Left ventricle myocardium inferior (tissue), 1 donor: ENCODE results near the gene RNU7-1. TPM values are rescaled to one million over a fixed set of nuclear protein-coding genes. Genes with fewer than 3 reads are reported as not detected.

Experiments
- DNase-seq: peaks from one replicate; pipeline ENCODE4 v3.0.0-alpha.2; 2020
- H3K27ac ChIP-seq: fragments of 200-600 bp; replicated peaks from 2 replicates; pipeline ENCODE4 v1.8.0; 2021
- H3K27me3 ChIP-seq: fragments of 200-600 bp; 2 replicates; pipeline ENCODE4 v1.8.0; 2021; ENCODE audit warnings: low read depth
- H3K36me3 ChIP-seq: fragments of 200-600 bp; 2 replicates; pipeline ENCODE4 v1.8.0; 2021
- H3K4me1 ChIP-seq: fragments of 200-600 bp; 2 replicates; pipeline ENCODE4 v1.8.0; 2021
- H3K4me3 ChIP-seq: fragments of 200-600 bp; 2 replicates; pipeline ENCODE4 v1.8.0; 2021; ENCODE audit warnings: mild to moderate bottlenecking, moderate library complexity
- H3K9me3 ChIP-seq: fragments of 200-600 bp; replicated peaks from 2 replicates; pipeline ENCODE4 v1.8.0; 2021
- intact Hi-C: fragments of 100-400 bp; cut with micrococcal nuclease; formaldehyde crosslinking; loops from one replicate; pipeline ENCODE4 v1.11.0; 2022
- total RNA-seq: library from RNA; stranded (reverse); fragmentation: NEBNext Ultra II Directional; extraction: Animal tissue kit (Norgen Biotek cat#: 25700); gene quantifications from one replicate; pipeline ENCODE4 v1.2.1, GENCODE V29; 2021
- TF ChIP-seq, protein P1 (sequence below): fragments of 200-600 bp; IDR thresholded peaks from 2 replicates; pipeline ENCODE4 v1.8.0; 2021; ENCODE audit warnings: antibody characterized with exemption, mild to moderate bottlenecking, borderline replicate concordance
- donor health status: DM: no; HTN: yes; CAD: no; lungs with severe emphysema.

The RNU7-1 gene
- total RNA-seq, 1 donor from 2014 or later, result not detected

DNA sequence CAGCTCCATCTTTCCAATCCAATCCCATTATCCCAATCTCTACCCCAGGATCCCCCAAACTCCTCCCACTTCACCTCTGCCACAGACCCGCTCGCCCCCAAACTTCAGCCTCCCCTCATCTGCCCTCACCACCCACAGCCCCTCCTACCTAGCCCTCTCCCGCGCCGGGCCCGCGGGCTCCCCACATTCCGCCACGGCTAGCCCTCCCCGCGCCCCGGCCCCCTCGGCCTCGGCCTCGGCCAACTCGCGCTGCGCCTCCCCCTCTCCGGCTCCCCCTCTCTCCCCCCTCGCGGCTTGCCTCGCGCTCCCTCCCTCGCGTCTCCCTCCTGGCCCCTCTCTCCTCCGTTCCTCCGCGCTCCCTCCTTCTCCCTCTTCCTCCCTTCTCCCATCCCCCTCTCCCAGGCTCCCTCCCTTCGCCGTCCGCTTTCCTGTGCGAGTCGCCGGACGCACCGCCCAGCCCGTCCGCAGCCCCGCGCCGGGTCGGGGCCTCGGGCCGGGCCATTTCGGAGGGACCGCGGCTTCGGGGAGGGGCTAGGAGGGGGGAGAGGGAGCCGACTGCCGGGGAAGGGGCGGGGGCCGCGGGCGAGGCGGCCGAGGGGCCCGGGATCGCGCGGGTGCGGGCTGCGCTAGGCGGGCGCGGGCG lies 16.1 kb upstream of the RNU7-1 start, which contains the start of gene ATN1:
Gene ATN1, plus strand, starts transcription at position 581 of the 643 bp plus-strand sequence. CDS start 6,043 bp downstream, outside the sequence.
- H3K9me3 ChIP-seq, result no peaks in the 10 kb centered on the region
- peak; percentile 86 for DNase-seq
- TF ChIP-seq, protein P1, sequence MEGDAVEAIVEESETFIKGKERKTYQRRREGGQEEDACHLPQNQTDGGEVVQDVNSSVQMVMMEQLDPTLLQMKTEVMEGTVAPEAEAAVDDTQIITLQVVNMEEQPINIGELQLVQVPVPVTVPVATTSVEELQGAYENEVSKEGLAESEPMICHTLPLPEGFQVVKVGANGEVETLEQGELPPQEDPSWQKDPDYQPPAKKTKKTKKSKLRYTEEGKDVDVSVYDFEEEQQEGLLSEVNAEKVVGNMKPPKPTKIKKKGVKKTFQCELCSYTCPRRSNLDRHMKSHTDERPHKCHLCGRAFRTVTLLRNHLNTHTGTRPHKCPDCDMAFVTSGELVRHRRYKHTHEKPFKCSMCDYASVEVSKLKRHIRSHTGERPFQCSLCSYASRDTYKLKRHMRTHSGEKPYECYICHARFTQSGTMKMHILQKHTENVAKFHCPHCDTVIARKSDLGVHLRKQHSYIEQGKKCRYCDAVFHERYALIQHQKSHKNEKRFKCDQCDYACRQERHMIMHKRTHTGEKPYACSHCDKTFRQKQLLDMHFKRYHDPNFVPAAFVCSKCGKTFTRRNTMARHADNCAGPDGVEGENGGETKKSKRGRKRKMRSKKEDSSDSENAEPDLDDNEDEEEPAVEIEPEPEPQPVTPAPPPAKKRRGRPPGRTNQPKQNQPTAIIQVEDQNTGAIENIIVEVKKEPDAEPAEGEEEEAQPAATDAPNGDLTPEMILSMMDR, result no peak
- no peaks in the 10 kb centered on the region for H3K36me3 ChIP-seq
- intact Hi-C loops, result no loop called here
- H3K4me1 ChIP-seq, result peaks cover 80% of the 10 kb centered on the region
- peak within 1 kb of the TSS; percentile 97 for H3K27ac ChIP-seq
- peak within 1 kb of the TSS; percentile 92 for H3K4me3 ChIP-seq
- H3K27me3 ChIP-seq, result no peaks in the 10 kb centered on the region

DNA sequence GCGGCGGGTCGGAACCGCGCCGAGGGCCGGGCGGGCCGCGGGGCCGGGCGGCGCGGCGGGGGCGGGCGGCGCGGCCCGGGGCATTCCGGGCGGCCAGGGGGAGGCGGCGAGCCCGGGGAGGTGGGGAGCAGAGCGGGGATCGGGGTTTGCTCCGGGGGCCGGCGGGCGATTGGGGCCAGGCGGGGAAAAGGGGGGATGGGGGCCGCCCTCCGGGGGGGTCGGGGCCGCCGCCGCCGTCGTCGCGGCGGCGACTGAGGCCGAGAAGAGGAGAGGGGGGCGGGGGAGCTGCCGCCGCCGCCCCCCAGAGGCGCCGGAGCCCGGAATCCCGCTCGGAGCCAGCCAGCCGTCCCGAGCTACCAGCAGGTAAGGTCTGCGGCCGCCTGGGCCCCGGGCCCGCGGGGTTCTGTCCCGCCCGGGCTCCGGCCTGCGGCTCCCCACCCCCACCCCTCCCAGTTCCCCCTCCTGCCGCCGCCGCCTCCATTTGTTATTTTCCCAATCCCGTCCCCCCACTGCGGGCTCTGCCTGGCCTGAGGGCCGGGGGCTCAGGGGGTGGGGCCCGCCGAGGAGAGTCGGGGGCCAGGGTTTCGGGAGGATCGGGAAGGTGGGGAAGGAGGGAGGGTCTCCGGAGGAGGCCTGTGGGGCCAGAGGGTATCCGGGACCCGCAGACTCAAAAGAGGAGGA lies 15.5 kb upstream of the RNU7-1 start:
- Histone ChIP-seq H3K4me1 (peaks cover 87% of the 10 kb centered on the region), H3K27ac (peak overlapping the region; percentile 97), H3K9me3 (no peaks in the 10 kb centered on the region), H3K36me3 (no peaks in the 10 kb centered on the region), H3K27me3 (no peaks in the 10 kb centered on the region), H3K4me3 (peak overlapping the region; percentile 92)
- no peak for DNase-seq
- TF ChIP-seq, protein P1, result no peak
- intact Hi-C loops, result no loop called here

DNA sequence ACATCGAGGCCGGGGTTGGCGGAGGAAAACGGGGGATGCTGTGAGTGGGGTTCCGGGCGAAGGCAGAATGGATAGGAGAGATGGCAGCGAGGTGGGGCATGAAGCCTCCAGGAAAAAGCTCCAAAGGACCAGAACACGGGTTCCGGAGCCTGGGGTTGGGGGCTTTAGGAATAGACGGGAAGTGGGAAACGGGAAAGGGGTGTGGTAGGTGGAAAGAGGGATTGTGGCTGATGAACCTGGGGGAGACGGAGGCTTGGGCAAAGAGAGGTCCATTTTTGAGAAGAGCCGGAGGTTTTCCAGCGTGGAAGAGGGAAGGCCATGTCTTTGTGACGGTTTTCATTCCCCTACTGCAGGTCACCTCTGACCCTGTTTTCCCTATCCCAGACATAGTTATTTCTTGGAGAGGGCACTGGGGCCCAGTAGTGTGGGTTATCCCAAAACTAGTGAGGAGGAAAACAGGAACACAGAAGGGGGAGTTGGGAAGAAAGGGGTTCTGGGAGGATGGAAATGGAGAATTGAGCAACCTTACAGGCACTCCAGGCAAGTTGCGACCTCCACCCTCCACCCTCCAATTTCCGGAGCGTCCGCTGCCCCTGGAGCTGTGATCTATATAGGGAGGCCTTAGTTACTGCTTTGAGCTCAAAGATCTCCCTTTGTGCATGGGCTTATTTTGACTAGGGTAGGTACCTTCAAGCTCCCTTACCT lies 14.8 kb upstream of the RNU7-1 start:
- intact Hi-C loops, result no loop called here
- Histone ChIP-seq H3K27ac (peak overlapping the region; percentile 97), H3K36me3 (no peaks in the 10 kb centered on the region), H3K27me3 (no peaks in the 10 kb centered on the region), H3K4me3 (peak overlapping the region; percentile 92), H3K9me3 (no peaks in the 10 kb centered on the region), H3K4me1 (peaks cover 93% of the 10 kb centered on the region)
- TF ChIP-seq, protein P1, result no peak
- DNase-seq, result no peak

DNA sequence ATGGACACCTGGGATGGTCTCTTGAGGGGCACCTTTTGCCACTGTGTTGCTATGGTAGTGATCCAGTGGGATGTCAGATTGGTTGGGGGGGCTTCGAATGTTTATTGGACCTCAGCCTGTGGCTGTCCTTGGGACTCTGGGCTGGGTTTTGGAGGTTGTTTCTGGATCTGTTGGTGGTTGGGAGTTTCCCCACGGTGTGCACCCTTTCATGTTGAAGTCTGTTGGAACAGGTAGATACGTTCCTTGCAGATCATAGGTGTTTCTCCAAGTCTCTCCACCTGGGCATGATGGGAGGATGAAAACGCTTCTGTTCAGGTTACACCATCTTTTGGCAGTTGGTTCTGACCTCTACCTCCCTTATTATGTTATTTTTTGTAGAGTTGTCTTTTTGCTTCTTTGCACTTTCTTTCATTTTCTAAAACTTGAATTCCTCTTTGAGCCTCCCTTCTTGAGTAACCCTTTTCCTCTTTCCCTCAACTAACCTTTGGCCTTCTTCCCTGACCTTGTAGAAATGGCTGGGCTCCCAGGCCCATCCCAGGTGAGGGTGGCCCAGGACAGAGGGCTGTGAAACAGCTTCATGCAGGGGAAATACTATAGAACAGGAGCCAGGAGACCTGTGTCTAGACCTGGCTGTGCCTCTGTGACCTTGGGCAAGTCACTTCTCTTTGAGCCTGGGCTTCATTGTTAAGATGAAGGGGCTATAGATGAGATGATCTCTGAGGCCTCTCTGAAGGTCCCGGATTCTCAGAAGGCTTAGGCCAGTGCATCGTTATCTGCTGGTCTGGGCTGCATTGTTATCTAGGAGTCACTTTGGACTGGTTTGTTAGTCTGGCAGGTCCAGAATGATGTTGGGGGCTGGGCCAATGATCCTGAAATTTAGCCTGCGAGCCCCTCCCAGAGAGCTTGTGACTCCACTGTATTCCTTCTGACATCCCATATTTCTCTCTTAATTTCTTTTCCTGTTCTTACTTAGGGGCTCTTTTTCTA lies 13.9 kb upstream of the RNU7-1 start:
- DNase-seq, result no peak
- Histone ChIP-seq H3K27me3 (no peaks in the 10 kb centered on the region), H3K4me1 (peaks cover 94% of the 10 kb centered on the region), H3K4me3 (peak overlapping the region; percentile 92), H3K27ac (peak overlapping the region; percentile 97), H3K9me3 (no peaks in the 10 kb centered on the region), H3K36me3 (peaks cover 1% of the 10 kb centered on the region)
- intact Hi-C loops, result no loop called here
- TF ChIP-seq, protein P1, result no peak

DNA sequence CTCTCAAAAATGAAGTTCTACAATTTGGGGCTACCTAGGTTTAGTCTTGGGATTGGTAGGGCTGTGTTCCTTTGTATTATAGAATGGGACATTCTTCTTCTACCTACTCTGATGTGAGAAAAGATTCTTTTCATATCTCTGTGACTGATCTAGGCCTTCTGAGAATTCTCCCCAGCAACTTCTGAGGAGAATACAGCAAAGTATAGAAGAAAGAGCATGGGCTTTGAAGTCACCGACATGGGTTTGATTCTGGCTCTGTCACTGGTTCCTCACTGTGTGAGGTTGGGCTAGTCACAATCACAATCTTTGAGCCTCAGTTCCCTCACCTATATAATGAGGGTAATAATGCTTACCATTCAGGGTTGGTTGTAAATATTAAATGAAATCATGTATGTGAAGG lies 10.8 kb upstream of the RNU7-1 start:
- Histone ChIP-seq H3K27ac (peak overlapping the region; percentile 97), H3K36me3 (peaks cover 16% of the 10 kb centered on the region), H3K27me3 (no peaks in the 10 kb centered on the region), H3K9me3 (no peaks in the 10 kb centered on the region), H3K4me3 (no peak overlapping the region), H3K4me1 (peaks cover 95% of the 10 kb centered on the region)
- no peak for DNase-seq
- intact Hi-C loops, result no loop called here
- TF ChIP-seq, protein P1, result no peak
